ENCODE data around the gene ZNF835.
"Not testable (repeated sequence)": the region's sequence is repeated elsewhere in the genome, so short reads cannot be mapped to it uniquely, and the experiment has no call there.

The ZNF835 gene

GRCh38 chr19:56671613-56671994 lies at the start of gene ZNF835:
TSS of gene ZNF835 (minus strand) at chr19:56671757. CDS start at chr19:56665198, 6,559 bp downstream.
- peak; percentile 59 to 83 (median 72) for DNase-seq (ENCODE audit: low read depth in 4 of 4, low spot score in 1 of 4)

DNA sequence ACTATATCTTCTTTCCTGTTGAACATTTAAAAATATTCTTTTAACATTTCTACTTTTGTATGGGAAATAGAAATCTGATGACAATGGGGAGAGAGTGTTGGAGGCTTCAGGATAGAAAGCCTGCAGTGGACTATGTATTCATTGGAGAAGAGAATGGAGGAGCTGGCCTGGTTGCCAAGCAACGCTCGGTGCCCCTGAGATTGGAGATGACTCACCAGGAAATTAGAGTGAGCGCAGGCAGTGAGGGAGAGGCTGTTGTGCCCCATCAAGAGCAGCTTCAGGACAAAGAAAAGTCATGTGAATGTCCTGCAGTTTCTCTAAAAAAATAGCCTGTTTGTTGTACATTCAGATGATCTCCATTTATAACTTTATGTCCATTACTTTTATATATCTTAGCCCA lies 48.7 kb upstream of the ZNF835 start:
- no peak for DNase-seq (ENCODE audit: low read depth in 4 of 4, low spot score in 1 of 4)

GRCh38 chr19:56718231-56718630 lies 46.7 kb upstream of the ZNF835 start:
- DNase-seq (ENCODE audit: low read depth in 4 of 4, low spot score in 1 of 4), result no peak

DNA sequence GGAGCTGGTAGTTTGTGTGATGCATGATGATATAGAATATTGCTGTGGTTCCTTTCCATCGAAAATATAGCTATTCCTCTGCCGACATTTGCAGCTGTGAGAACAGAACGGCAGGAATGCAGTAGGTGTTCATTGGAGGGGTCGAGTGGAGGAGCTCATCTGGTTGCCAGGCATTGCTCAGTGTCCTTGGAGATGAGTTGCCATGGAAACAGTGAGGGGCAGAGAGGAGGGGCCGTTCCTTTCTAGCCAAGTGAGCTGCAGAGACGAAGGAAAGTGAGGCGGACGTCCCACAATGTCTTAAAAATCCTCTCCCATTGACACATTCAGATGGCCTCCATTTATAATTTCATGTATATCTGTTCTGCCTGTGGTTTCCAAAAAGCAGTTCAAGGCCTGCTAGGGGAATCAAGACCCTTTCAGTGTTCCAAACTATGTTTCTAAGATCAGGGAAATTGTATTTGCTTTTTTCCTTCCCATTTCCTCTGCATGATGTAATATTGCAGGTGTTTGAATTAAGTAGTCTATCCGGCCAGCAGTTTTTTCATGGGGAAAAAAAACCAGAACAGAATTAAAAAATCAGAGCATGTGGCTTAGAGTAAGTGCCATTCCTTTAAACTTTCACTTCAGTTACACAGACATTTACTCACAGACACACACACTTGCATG lies 41.2 kb upstream of the ZNF835 start:
- no peak for DNase-seq (ENCODE audit: low read depth in 4 of 4, low spot score in 1 of 4)

- DNase-seq (ENCODE audit: low read depth in 4 of 4, low spot score in 1 of 4), result no peak
Observed at GRCh38 chr19:56710437-56710836, 38.9 kb upstream of the ZNF835 start.

- DNase-seq (ENCODE audit: low read depth in 4 of 4, low spot score in 1 of 4), result no peak
Observed at GRCh38 chr19:56707821-56708220, 36.3 kb upstream of the ZNF835 start.

DNA sequence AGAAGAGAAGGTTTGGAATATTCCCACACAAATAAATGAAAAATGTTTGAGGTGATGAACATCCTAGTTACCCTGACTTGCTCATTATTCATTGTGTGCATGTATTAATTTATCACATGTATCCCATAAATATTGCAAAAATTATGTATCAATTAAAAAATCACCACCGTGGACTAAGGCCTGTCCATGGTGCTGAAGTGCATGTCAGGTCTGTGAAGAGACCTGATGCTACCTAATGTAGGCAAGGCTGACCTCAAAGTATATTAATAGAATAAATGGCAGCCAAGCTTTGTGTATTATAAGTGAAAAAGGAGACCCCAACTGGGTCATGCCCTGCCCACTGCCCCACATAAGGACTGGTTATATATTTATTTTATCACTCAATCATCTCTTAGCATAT lies 34.4 kb upstream of the ZNF835 start:
- no peak for DNase-seq (ENCODE audit: low read depth in 4 of 4, low spot score in 1 of 4)

GRCh38 chr19:56701895-56702294 lies 30.3 kb upstream of the ZNF835 start:
- DNase-seq (ENCODE audit: low read depth in 4 of 4, low spot score in 1 of 4), result no peak

GRCh38 chr19:56699552-56699951 lies 28.0 kb upstream of the ZNF835 start:
- no peak for DNase-seq (ENCODE audit: low read depth in 4 of 4, low spot score in 1 of 4)

- no peak for DNase-seq (ENCODE audit: low read depth in 4 of 4, low spot score in 1 of 4)
Observed at GRCh38 chr19:56692206-56692895, 20.8 kb upstream of the ZNF835 start.

- no peak for DNase-seq (ENCODE audit: low read depth in 4 of 4, low spot score in 1 of 4)
Observed at GRCh38 chr19:56690670-56691069, 19.1 kb upstream of the ZNF835 start.

- DNase-seq (ENCODE audit: low read depth in 4 of 4, low spot score in 1 of 4), result no peak
Observed at GRCh38 chr19:56689198-56689597, 17.6 kb upstream of the ZNF835 start.

DNA sequence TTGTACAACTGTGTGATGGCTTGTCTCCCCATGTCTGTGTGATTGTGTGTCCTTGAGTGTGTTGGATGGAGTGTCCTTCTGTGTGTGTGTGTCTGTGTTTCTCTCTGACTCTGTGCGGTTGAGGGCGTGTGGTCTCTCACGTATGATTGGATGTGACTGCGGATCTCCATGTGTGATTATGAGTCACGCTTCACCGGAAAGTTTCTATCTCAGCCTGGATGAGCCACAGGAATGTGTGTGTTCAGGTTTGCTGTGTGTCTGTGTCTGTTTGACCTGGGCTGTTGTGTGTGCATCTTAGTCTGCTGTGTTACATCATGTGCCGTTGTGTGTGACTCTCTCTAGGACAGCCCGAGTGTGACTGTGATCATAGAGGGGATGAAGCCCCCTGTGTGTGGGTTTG lies 15.5 kb upstream of the ZNF835 start:
- DNase-seq (ENCODE audit: low read depth in 4 of 4, low spot score in 1 of 4), result no peak

DNA sequence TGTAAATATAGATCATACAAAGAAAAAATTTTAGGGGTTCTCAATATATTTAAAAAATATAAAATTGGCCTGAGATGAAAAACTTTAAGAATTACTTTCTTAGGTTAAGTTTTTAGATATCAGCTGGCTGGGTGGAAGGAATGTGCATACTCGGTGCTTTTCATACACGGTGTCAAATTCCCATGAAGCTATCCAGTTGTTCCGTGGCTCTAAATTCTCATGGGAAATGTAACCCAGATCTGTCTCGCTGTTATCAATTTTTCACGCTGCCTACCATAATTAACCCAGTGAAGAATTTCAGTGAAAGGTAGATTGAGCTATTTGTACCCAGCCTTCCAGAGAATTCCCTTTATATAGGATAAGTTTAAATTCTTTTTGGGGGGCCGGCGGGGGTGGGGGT lies 11.6 kb upstream of the ZNF835 start:
- no peak for DNase-seq (ENCODE audit: low read depth in 4 of 4, low spot score in 1 of 4)

- DNase-seq (ENCODE audit: low read depth in 4 of 4, low spot score in 1 of 4), result no peak
Observed at GRCh38 chr19:56681702-56682101, 10.1 kb upstream of the ZNF835 start.

- DNase-seq (ENCODE audit: low read depth in 4 of 4, low spot score in 1 of 4), result no peak
Observed at GRCh38 chr19:56678205-56678604, 6.6 kb upstream of the ZNF835 start.

DNA sequence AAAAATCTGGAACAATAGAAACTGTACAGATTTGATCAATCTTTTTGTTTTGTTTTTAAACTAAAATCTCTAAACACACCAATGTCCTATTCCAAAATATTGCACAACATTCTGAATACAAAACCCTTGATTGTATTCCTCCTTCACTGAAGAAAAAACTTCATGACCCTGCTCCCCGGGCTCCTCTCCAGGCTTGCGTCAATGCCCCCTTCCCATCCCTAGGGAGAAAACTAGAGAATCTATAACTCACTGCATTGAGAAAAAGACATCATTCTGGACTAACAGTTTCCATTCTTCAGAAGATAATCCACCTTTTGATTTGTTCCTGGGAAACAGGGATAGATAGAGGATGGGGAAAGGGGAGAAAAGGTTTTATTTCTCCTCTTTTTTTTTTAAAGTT lies 1.1 kb upstream of the ZNF835 start:
- not testable (repeated sequence) for DNase-seq (ENCODE audit: low read depth in 4 of 4, low spot score in 1 of 4)

GRCh38 chr19:56670961-56671612 lies 470 bp downstream of the ZNF835 start:
- peak in 1 of 4 experiments; percentile 4 for DNase-seq (ENCODE audit: low read depth in 4 of 4, low spot score in 1 of 4)

GRCh38 chr19:56670401-56670960 lies 1.1 kb downstream of the ZNF835 start:
- no peak for DNase-seq (ENCODE audit: low read depth in 4 of 4, low spot score in 1 of 4)

- DNase-seq (ENCODE audit: low read depth in 4 of 4, low spot score in 1 of 4), result no peak
Observed at GRCh38 chr19:56668676-56669075, 2.9 kb downstream of the ZNF835 start.

DNA sequence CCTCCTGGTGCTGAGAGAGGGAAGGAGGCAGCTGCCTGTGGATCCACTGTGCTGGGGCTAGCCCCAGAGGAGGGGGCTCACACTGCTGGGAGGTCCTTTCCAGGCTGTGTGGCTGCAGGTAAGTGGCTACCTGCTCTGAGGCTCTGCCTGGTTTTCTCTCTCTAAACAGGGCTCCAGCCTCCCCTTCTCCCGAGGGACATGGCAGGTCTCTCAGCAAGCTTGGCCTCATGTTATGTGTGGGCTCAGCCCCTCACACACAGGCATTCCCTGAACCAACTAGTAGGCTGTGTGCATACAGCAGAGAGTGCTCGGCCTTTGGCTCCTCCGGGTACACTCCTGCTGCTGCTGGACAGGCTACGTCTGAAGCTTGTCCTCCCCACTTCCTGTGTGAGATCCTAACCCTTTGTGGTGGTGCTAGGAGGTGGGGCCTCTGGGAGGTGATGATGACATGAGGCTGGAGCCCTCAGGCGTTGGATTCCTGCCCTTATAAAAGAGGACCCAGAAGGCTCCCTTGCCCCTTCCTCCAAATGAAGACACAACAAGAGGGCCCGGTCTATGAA lies 4.2 kb downstream of the ZNF835 start:
- DNase-seq (ENCODE audit: low read depth in 4 of 4, low spot score in 1 of 4), result no peak

GRCh38 chr19:56664511-56664910 lies 7.0 kb downstream of the ZNF835 start:
- DNase-seq (ENCODE audit: low read depth in 4 of 4, low spot score in 1 of 4), result no peak

Data from stimulated activated CD4-positive, alpha-beta T cell treated with anti-CD3 and anti-CD28 coated beads, Interleukin-1b, Interleukin-23, amount 100 ng/mL, for 24 hours (primary cell).